ENCODE data around the gene ZNF557.

ZNF557 gene

DNA sequence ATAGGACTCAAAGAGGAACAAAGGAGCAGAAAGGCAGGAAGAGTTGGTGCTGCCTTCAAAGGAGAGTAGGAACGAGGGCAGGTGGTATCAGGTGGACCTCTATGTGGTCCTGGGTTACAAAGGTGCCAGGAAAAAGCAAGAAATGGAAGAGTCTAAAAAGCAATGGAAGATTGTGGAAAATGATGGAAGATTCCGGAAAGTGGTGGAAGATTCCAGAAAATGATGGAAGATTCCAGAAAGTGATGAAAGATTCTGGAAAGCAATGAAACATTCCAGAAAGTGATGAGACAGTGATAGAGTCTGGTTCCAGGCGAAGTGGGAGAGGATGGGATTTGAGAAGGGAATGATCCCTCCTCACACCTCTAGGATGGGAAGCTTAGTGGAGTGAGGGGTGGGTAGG is 55.3 kb downstream of the ZNF557 start:
- TF ChIP-seq, protein P1, sequence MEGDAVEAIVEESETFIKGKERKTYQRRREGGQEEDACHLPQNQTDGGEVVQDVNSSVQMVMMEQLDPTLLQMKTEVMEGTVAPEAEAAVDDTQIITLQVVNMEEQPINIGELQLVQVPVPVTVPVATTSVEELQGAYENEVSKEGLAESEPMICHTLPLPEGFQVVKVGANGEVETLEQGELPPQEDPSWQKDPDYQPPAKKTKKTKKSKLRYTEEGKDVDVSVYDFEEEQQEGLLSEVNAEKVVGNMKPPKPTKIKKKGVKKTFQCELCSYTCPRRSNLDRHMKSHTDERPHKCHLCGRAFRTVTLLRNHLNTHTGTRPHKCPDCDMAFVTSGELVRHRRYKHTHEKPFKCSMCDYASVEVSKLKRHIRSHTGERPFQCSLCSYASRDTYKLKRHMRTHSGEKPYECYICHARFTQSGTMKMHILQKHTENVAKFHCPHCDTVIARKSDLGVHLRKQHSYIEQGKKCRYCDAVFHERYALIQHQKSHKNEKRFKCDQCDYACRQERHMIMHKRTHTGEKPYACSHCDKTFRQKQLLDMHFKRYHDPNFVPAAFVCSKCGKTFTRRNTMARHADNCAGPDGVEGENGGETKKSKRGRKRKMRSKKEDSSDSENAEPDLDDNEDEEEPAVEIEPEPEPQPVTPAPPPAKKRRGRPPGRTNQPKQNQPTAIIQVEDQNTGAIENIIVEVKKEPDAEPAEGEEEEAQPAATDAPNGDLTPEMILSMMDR (conservative IDR thresholded peaks at IDR 0.05; ENCODE audit: low read depth, low read length), result no peak
- DNase-seq (ENCODE audit: low read depth), result no peak
- no peak overlapping the region for H3K4me3 ChIP-seq (ENCODE audit: low read depth, low read length)

DNA sequence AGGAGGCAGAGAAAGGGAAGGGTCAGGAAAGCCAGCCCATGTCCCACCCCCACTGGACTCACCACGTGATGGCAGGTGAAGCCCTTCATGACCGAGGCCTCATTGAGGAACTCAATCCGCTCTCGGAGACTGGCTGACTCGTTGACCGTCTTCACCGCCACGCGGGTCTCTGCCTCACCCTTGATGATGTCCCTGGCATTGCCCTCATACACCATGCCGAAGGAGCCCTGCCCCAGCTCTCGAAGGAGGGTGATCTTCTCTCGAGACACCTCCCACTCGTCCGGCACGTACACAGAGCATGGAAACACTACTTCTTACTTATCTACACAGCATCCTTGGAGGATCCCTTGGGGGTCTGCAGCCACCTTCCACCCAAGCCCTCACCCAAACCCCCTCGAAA is 55.7 kb downstream of the ZNF557 start:
- DNase-seq (ENCODE audit: low read depth), result no peak
- no peak overlapping the region for H3K4me3 ChIP-seq (ENCODE audit: low read depth, low read length)
- TF ChIP-seq, protein P1 (conservative IDR thresholded peaks at IDR 0.05; ENCODE audit: low read depth, low read length), result no peak

DNA sequence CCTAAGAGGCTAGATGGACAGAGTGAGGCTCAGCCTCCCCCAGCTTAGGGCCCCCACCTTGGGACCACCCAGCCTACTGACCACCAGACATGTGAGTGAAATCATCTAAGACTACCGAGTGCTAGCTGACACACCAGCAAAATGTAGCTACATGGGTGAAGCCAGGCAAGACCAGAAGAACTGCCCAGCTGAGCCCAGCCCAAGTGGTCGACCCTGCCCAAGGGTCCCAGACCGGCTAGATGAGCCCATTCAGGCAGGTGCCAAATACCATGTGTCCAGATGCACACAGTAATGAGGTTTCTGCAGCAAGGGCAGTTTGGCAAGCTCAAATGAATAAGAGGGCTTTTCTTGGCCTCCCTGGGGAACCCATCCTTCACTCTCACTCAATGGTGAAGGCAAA is 56.6 kb downstream of the ZNF557 start:
- no peak for DNase-seq (ENCODE audit: low read depth)
- TF ChIP-seq, protein P1 (conservative IDR thresholded peaks at IDR 0.05; ENCODE audit: low read depth, low read length), result no peak
- no peak overlapping the region for H3K4me3 ChIP-seq (ENCODE audit: low read depth, low read length)

DNA sequence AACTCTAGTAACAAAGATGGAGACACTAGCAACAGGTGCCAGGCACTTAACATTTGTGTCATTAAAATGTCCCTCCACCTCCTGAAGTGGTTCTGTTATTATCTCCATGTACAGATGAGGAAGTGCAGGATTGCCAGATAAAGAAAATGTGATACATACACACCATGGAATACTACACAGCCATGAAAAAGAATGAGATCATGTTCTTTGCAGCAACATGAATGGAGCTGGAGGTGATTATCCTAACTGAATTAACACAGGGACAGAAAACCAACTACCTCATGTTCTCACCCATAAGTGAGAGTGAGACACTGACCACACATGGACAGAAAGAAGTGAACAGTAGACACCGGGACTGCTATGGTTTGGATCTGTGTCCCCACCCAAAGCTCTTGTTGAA is 60.5 kb downstream of the ZNF557 start:
- DNase-seq (ENCODE audit: low read depth), result no peak
- H3K4me3 ChIP-seq (ENCODE audit: low read depth, low read length), result no peak overlapping the region
- TF ChIP-seq, protein P1 (conservative IDR thresholded peaks at IDR 0.05; ENCODE audit: low read depth, low read length), result no peak

DNA sequence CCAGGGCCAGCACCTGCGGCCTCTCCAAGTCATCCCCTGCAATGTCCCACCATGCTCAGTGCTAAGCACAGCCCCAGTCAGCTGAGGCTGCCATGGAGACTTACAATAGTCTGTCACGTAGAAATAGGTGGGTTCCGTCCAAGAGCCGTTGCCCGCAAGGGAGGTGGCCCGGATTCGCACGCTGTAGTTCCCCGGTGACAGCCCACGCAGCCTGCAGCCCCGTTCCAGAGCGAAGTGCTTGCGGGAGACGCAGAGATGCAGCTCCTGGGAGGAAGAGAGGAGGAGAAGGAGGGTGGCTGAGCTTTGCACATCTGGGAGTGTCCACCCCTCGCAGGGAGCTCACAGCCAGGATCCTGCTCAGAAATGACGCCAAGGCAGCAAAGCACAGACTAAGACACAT is 62.6 kb downstream of the ZNF557 start:
- H3K4me3 ChIP-seq (ENCODE audit: low read depth, low read length), result no peak overlapping the region
- TF ChIP-seq, protein P1 (conservative IDR thresholded peaks at IDR 0.05; ENCODE audit: low read depth, low read length), result no peak
- DNase-seq (ENCODE audit: low read depth), result no peak

DNA sequence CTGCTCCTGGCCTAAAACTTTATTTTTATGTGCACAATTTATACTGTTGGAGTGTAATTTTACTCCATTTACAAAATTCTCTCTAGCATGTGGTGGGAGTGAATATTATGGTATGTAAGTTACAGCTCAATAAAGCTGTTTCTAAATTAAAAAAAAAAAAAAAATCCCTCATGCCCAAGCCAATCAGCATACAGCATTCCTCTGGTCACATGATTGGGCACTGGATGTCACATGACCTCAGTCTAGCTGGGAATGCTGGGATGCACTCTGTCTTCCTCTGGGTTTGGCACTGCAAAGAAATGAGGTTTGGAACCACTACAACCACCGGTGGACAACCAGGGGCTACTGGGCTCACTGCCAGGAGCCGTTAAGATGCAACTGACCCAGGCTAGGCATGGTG is 67.6 kb downstream of the ZNF557 start:
- TF ChIP-seq, protein P1 (conservative IDR thresholded peaks at IDR 0.05; ENCODE audit: low read depth, low read length), result no peak
- DNase-seq (ENCODE audit: low read depth), result no peak
- no peak overlapping the region for H3K4me3 ChIP-seq (ENCODE audit: low read depth, low read length)
